ENCODE measurements around the gene NTM. TPM values are rescaled to one million over a fixed set of nuclear protein-coding genes. Genes with fewer than 3 reads are reported as not detected.
"Not testable (repeated sequence)": the region's sequence is repeated elsewhere in the genome, so short reads cannot be mapped to it uniquely, and the experiment has no call there.

Gene NTM
- total RNA-seq, 2 donors from 2014 or later, result 1.7 to 3.6 TPM

- H3K36me3 ChIP-seq (ENCODE audit: control insufficient read depth, insufficient read depth, low read length), result no peaks in the 10 kb centered on the region
- peaks cover 6% of the 10 kb centered on the region for H3K4me1 Mint-ChIP-seq
- 89 to 90% methylated on average over 2 to 3 of the region's 3 CpGs for WGBS, 2 experiments (ENCODE audit: insufficient coverage in 1 of 2, insufficient read length in 1 of 2)
- no peak overlapping the region for H3K9ac ChIP-seq (ENCODE audit: extremely low read depth, low read length, poor library complexity, severe bottlenecking)
- H3K9me3 Mint-ChIP-seq, result no peaks in the 10 kb centered on the region
- H3K9me3 ChIP-seq (ENCODE audit: control insufficient read depth, low read length), result no peaks in the 10 kb centered on the region
- no peaks in the 10 kb centered on the region for H3K4me1 ChIP-seq (ENCODE audit: control insufficient read depth, insufficient read depth, low read length)
- no peak overlapping the region for H3K27ac ChIP-seq (ENCODE audit: low read depth, low read length)
- H3K4me3 Mint-ChIP-seq, result no peak overlapping the region
- no peaks in the 10 kb centered on the region for H3K36me3 Mint-ChIP-seq (ENCODE audit: low read depth)
- no peak for DNase-seq
- H3K4me3 ChIP-seq (ENCODE audit: low read length), result no peak overlapping the region
- H3K27me3 ChIP-seq (ENCODE audit: control insufficient read depth, insufficient read depth, low read length, poor library complexity, severe bottlenecking), result no peaks in the 10 kb centered on the region
- TF ChIP-seq CTCF (conservative IDR thresholded peaks at IDR 0.05), result no peak
- no peaks in the 10 kb centered on the region for H3K27me3 Mint-ChIP-seq (ENCODE audit: insufficient read depth)
- H3K27ac Mint-ChIP-seq, result no peak overlapping the region
These were observed 51.6 kb downstream of the NTM start for GRCh38 chr11:131422029-131422428.

- WGBS, 2 experiments (ENCODE audit: insufficient coverage in 1 of 2, insufficient read length in 1 of 2), result 92 to 100% methylated on average over 3 to 4 of the region's 4 CpGs
- no peak overlapping the region for H3K4me3 ChIP-seq (ENCODE audit: low read length)
- no peaks in the 10 kb centered on the region for H3K27me3 ChIP-seq (ENCODE audit: control insufficient read depth, insufficient read depth, low read length, poor library complexity, severe bottlenecking)
- no peak for DNase-seq
- no peaks in the 10 kb centered on the region for H3K36me3 ChIP-seq (ENCODE audit: control insufficient read depth, insufficient read depth, low read length)
- no peaks in the 10 kb centered on the region for H3K27me3 Mint-ChIP-seq (ENCODE audit: insufficient read depth)
- no peak overlapping the region for H3K27ac ChIP-seq (ENCODE audit: low read depth, low read length)
- H3K27ac Mint-ChIP-seq, result no peak overlapping the region
- TF ChIP-seq CTCF (conservative IDR thresholded peaks at IDR 0.05), result no peak
- peaks cover 6% of the 10 kb centered on the region for H3K4me1 Mint-ChIP-seq
- no peak overlapping the region for H3K9ac ChIP-seq (ENCODE audit: extremely low read depth, low read length, poor library complexity, severe bottlenecking)
- no peaks in the 10 kb centered on the region for H3K9me3 Mint-ChIP-seq
- no peaks in the 10 kb centered on the region for H3K9me3 ChIP-seq (ENCODE audit: control insufficient read depth, low read length)
- H3K4me1 ChIP-seq (ENCODE audit: control insufficient read depth, insufficient read depth, low read length), result no peaks in the 10 kb centered on the region
- H3K36me3 Mint-ChIP-seq (ENCODE audit: low read depth), result no peaks in the 10 kb centered on the region
- no peak overlapping the region for H3K4me3 Mint-ChIP-seq
These were observed 52.1 kb downstream of the NTM start for GRCh38 chr11:131422496-131422895.

GRCh38 chr11:131423688-131424087 lies 53.3 kb downstream of the NTM start:
- WGBS, 2 experiments (ENCODE audit: insufficient coverage in 1 of 2, insufficient read length in 1 of 2), result 84 to 93% methylated on average over 4 of the region's 4 CpGs
- no peak overlapping the region for H3K4me3 Mint-ChIP-seq
- H3K4me3 ChIP-seq (ENCODE audit: low read length), result no peak overlapping the region
- H3K36me3 Mint-ChIP-seq (ENCODE audit: low read depth), result no peaks in the 10 kb centered on the region
- no peaks in the 10 kb centered on the region for H3K27me3 Mint-ChIP-seq (ENCODE audit: insufficient read depth)
- H3K27ac ChIP-seq (ENCODE audit: low read depth, low read length), result no peak overlapping the region
- H3K36me3 ChIP-seq (ENCODE audit: control insufficient read depth, insufficient read depth, low read length), result no peaks in the 10 kb centered on the region
- H3K9ac ChIP-seq (ENCODE audit: extremely low read depth, low read length, poor library complexity, severe bottlenecking), result no peak overlapping the region
- no peaks in the 10 kb centered on the region for H3K27me3 ChIP-seq (ENCODE audit: control insufficient read depth, insufficient read depth, low read length, poor library complexity, severe bottlenecking)
- H3K4me1 ChIP-seq (ENCODE audit: control insufficient read depth, insufficient read depth, low read length), result no peaks in the 10 kb centered on the region
- DNase-seq, result no peak
- H3K4me1 Mint-ChIP-seq, result peaks cover 1% of the 10 kb centered on the region
- H3K9me3 Mint-ChIP-seq, result no peaks in the 10 kb centered on the region
- no peak overlapping the region for H3K27ac Mint-ChIP-seq
- TF ChIP-seq CTCF (conservative IDR thresholded peaks at IDR 0.05), result no peak
- H3K9me3 ChIP-seq (ENCODE audit: control insufficient read depth, low read length), result no peaks in the 10 kb centered on the region

- not testable (repeated sequence) for DNase-seq; H3K9ac ChIP-seq (ENCODE audit: extremely low read depth, low read length, poor library complexity, severe bottlenecking); H3K4me1 ChIP-seq (ENCODE audit: control insufficient read depth, insufficient read depth, low read length); H3K36me3 ChIP-seq (ENCODE audit: control insufficient read depth, insufficient read depth, low read length); H3K4me3 Mint-ChIP-seq; H3K4me1 Mint-ChIP-seq; H3K36me3 Mint-ChIP-seq (ENCODE audit: low read depth); H3K4me3 ChIP-seq (ENCODE audit: low read length); H3K27ac Mint-ChIP-seq; H3K9me3 ChIP-seq (ENCODE audit: control insufficient read depth, low read length); H3K27me3 Mint-ChIP-seq (ENCODE audit: insufficient read depth); H3K27me3 ChIP-seq (ENCODE audit: control insufficient read depth, insufficient read depth, low read length, poor library complexity, severe bottlenecking); H3K27ac ChIP-seq (ENCODE audit: low read depth, low read length); H3K9me3 Mint-ChIP-seq
- 91 to 93% methylated on average over 4 to 7 of the region's 8 CpGs for WGBS, 2 experiments (ENCODE audit: insufficient coverage in 1 of 2, insufficient read length in 1 of 2)
These were observed 54.0 kb downstream of the NTM start for GRCh38 chr11:131424257-131424876.
